IMR-90 (cell line): ENCODE results near the gene STAC3. TPM values are rescaled to one million over a fixed set of nuclear protein-coding genes. Genes with fewer than 3 reads are reported as not detected.

Source experiments
- ATAC-seq: fragments of 200-7000 bp; cut with Tn5 transposase; 2 replicates; pipeline ENCODE4 v1.9.1; 2020; ENCODE audit warnings: low read depth, mild to moderate bottlenecking, moderate library complexity
- BruUV-seq: library from RNA; stranded (reverse); fragments of 400-500 nt; replicated peaks from 2 replicates; lab custom pipeline; 2021; lab: Mats Ljungman, UMichigan
- CTCF ChIA-PET: fragments of 300-600 bp; formaldehyde crosslinking; extraction: SDS; loops from one replicate; lab custom pipeline; 2021; ENCODE audit warnings: antibody characterized with exemption; lab: Yijun Ruan, JAX
- POLR2A ChIA-PET: fragments of 300-600 bp; sonication (Branson Sonifier 250); formaldehyde crosslinking; loops from one replicate; lab custom pipeline; 2022; ENCODE audit warnings: antibody characterized with exemption; ENCODE audit not compliant: unreplicated experiment; lab: Charles Lee
- DNase-seq: peaks from one replicate; pipeline ENCODE4 v3.0.0; 2013
- H2AFZ ChIP-seq: replicated peaks from 2 replicates; pipeline ENCODE3; 2013; ENCODE audit warnings: low read length, mild to moderate bottlenecking; ENCODE audit not compliant: poor library complexity
- H2AK5ac ChIP-seq: 2 replicates; pipeline ENCODE4 v1.6.1; 2013; ENCODE audit warnings: low read depth, low read length, inconsistent platforms
- H2AK9ac ChIP-seq: replicated peaks from 2 replicates; pipeline ENCODE3; 2013; ENCODE audit warnings: mild to moderate bottlenecking, low read depth, low read length, moderate library complexity; ENCODE audit not compliant: poor library complexity
- H2BK120ac ChIP-seq: 2 replicates; pipeline ENCODE4 v1.6.1; 2013; ENCODE audit warnings: low read depth, low read length, inconsistent platforms
- H2BK15ac ChIP-seq: 3 replicates; pipeline ENCODE4 v1.6.1; 2013; ENCODE audit warnings: low read depth, low read length, inconsistent platforms
- H2BK20ac ChIP-seq: 2 replicates; pipeline ENCODE4 v1.6.1; 2013; ENCODE audit warnings: low read depth, mild to moderate bottlenecking, inconsistent platforms, low read length, moderate library complexity
- H2BK5ac ChIP-seq: 2 replicates; pipeline ENCODE4 v1.6.1; 2013; ENCODE audit warnings: mild to moderate bottlenecking, low read depth, low read length, inconsistent platforms; ENCODE audit not compliant: poor library complexity, severe bottlenecking
- H3K14ac ChIP-seq: replicated peaks from 2 replicates; pipeline ENCODE4 v1.6.1; 2013; ENCODE audit warnings: low read depth, low read length, inconsistent platforms
- H3K18ac ChIP-seq: 2 replicates; pipeline ENCODE4 v1.6.1; 2013; ENCODE audit warnings: low read depth, low read length, control low read depth
- H3K23ac ChIP-seq: 2 replicates; pipeline ENCODE4 v1.6.1; 2013; ENCODE audit warnings: low read depth, low read length, inconsistent platforms
- H3K27ac ChIP-seq: 2 replicates; pipeline ENCODE4 v1.5.1; 2013; ENCODE audit warnings: mild to moderate bottlenecking, control low read depth, low read length; ENCODE audit not compliant: insufficient read depth
- H3K27me3 ChIP-seq: 2 replicates; pipeline ENCODE4 v1.6.1; 2013; ENCODE audit warnings: low read length; ENCODE audit not compliant: control insufficient read depth, insufficient read depth
- H3K36me3 ChIP-seq: 2 replicates; pipeline ENCODE4 v1.6.1; 2013; ENCODE audit warnings: low read length, mixed read lengths; ENCODE audit not compliant: control insufficient read depth, insufficient read depth
- H3K4ac ChIP-seq: 2 replicates; pipeline ENCODE4 v1.6.1; 2013; ENCODE audit warnings: low read depth, low read length, inconsistent platforms
- H3K4me1 ChIP-seq: 2 replicates; pipeline ENCODE4 v1.6.1; 2013; ENCODE audit warnings: low read length, mixed read lengths; ENCODE audit not compliant: control insufficient read depth, insufficient read depth
- H3K4me2 ChIP-seq: 2 replicates; pipeline ENCODE4 v1.6.1; 2013; ENCODE audit warnings: low read depth, mild to moderate bottlenecking, control low read depth, low read length, moderate library complexity
- H3K4me3 ChIP-seq: 2 replicates; pipeline ENCODE4 v1.5.1; 2013; ENCODE audit warnings: low read depth, mild to moderate bottlenecking, control low read depth, low read length, moderate library complexity; ENCODE audit not compliant: insufficient read depth
- H3K56ac ChIP-seq: 2 replicates; pipeline ENCODE4 v1.6.1; 2013; ENCODE audit warnings: low read length, inconsistent platforms; ENCODE audit not compliant: insufficient read depth; ENCODE audit errors: extremely low read depth
- H3K79me1 ChIP-seq, 2 experiments: 2 replicates each; pipeline ENCODE4 v1.6.1; 2013; ENCODE audit warnings: low read length in 2 of 2, inconsistent platforms in 1 of 2, low read depth in 1 of 2
- H3K9ac ChIP-seq: 2 replicates; pipeline ENCODE4 v1.6.1; 2013; ENCODE audit warnings: low read depth, low read length, control low read depth
- H3K9me1 ChIP-seq: 2 replicates; pipeline ENCODE4 v1.6.1; 2013; ENCODE audit warnings: low read length, inconsistent platforms; ENCODE audit not compliant: insufficient read depth
- H3K9me3 ChIP-seq: 2 replicates; pipeline ENCODE4 v1.6.1; 2013; ENCODE audit warnings: low read length; ENCODE audit not compliant: control insufficient read depth, insufficient read depth
- H4K20me1 ChIP-seq: 2 replicates; pipeline ENCODE4 v1.6.1; 2013; ENCODE audit warnings: low read length, inconsistent platforms; ENCODE audit not compliant: insufficient read depth
- H4K5ac ChIP-seq: 2 replicates; pipeline ENCODE4 v1.6.1; 2013; ENCODE audit warnings: mild to moderate bottlenecking, low read depth, low read length, control low read depth
- H4K8ac ChIP-seq, 2 experiments: 2 replicates each; pipeline ENCODE4 v1.6.1; 2013; ENCODE audit warnings: low read depth in 2 of 2, low read length in 2 of 2, control low read depth in 1 of 2, inconsistent platforms in 1 of 2
- H4K91ac ChIP-seq: 2 replicates; pipeline ENCODE4 v1.6.1; 2013; ENCODE audit warnings: low read depth, low read length, inconsistent platforms; ENCODE audit not compliant: insufficient read depth
- CEBPB ChIP-seq: IDR thresholded peaks from 2 replicates; pipeline ENCODE4 v1.6.1; 2012; ENCODE audit warnings: low read depth, low read length, improper control_type of control experiment
- RCOR1 ChIP-seq: IDR thresholded peaks from 2 replicates; pipeline ENCODE4 v1.6.1; 2012; ENCODE audit warnings: mild to moderate bottlenecking, low read length, improper control_type of control experiment; ENCODE audit not compliant: insufficient replicate concordance
- WGBS, 2 experiments: methylation state at CpG; one replicate each; pipeline versions ENCODE4 v1.1.5 to v1.1.7; 2013; ENCODE audit warnings: missing lambda C conversion rate in 2 of 2; ENCODE audit not compliant: insufficient read length in 1 of 2; ENCODE audit errors: extremely low coverage in 2 of 2; 5-methylcytosine and 5-hydroxymethylcytosine counted together
- dilution Hi-C: fragments of 300-500 bp; cut with HindIII; formaldehyde crosslinking; loops from one replicate; pipeline ENCODE4 v1.14.3; 2018; ENCODE audit warnings: low sequenced_read_pairs; ENCODE audit not compliant: unreplicated experiment
- in situ Hi-C: fragments of 300-500 bp; cut with MboI; formaldehyde crosslinking; loops from 3 replicates; pipeline ENCODE4 v1.14.3; 2019; ENCODE audit warnings: low sequenced_read_pairs, inconsistent platforms, mixed read lengths
- intact Hi-C: fragments of 100-400 bp; cut with micrococcal nuclease; formaldehyde crosslinking; loops from 2 replicates; pipeline ENCODE4 v1.10.0; 2022
- polyA plus RNA-seq, 3 experiments: library from polyadenylated mRNA; depleted of rRNA; stranded (reverse); fragments of >200 nt; gene quantifications; 2 replicates each; pipeline ENCODE4 v1.2.3, GENCODE V29; 2012; ENCODE audit warnings: low replicate concordance in 1 of 3
- total RNA-seq: library from RNA; depleted of rRNA; stranded (reverse); fragments of >200 nt; gene quantifications from 2 replicates; pipeline ENCODE4 v1.2.3, GENCODE V29; 2012

STAC3 gene
- total and polyA plus RNA-seq, 2 of the 4 experiments (the other 2 are of a cell fraction), result 0.18 to 0.67 TPM

- H3K14ac ChIP-seq, result no peak overlapping the region
- H2BK120ac ChIP-seq, result no peak overlapping the region
- in situ Hi-C loops, result no loop called here
- no peak overlapping the region for H2AFZ ChIP-seq
- WGBS, 2 experiments, result 37% methylated on average over 20 of the region's 63 CpGs; no CpG with 5 or more reads in 1 of the 2 experiments
- no peak for TF ChIP-seq CEBPB
- no peak for TF ChIP-seq RCOR1
- no peak overlapping the region for H3K4me2 ChIP-seq
- no peak overlapping the region for H3K56ac ChIP-seq
- no peak overlapping the region for H2AK5ac ChIP-seq
- H3K9me3 ChIP-seq, result no peaks in the 10 kb centered on the region
- no peak overlapping the region for H2BK20ac ChIP-seq
- no peak overlapping the region for H2BK15ac ChIP-seq
- no peak overlapping the region for H4K91ac ChIP-seq
- no peak overlapping the region for H4K8ac ChIP-seq
- H2AK9ac ChIP-seq, result peak overlapping the region; percentile 11
- no peak overlapping the region for H4K5ac ChIP-seq
- H3K36me3 ChIP-seq, result peaks cover 20% of the 10 kb centered on the region
- no TSS peak for BruUV-seq
- peaks cover 0 to 22% of the 10 kb centered on the region in 2 experiments; a peak in 3 of 4 replicates for H3K79me1 ChIP-seq
- CTCF ChIA-PET, result interaction anchor here (1.2 to 5.8 kb wide), 3 partner anchors 9 to 24 kb away, joined by 5 to 47 read pairs (median 25); partner anchors contain the start of gene SHMT2
- peaks cover 6% of the 10 kb centered on the region; the same call in 1 of the 2 replicates for H3K27me3 ChIP-seq
- H3K27ac ChIP-seq, result no peak overlapping the region
- H3K9me1 ChIP-seq, result peaks cover 7% of the 10 kb centered on the region; the same call in 1 of the 2 replicates
- DNase-seq (no peak), ATAC-seq (no peak)
- H3K4me3 ChIP-seq, result no peak overlapping the region
- no peak overlapping the region for H3K18ac ChIP-seq
- peaks cover 41% of the 10 kb centered on the region; the same call in 1 of the 2 replicates for H4K20me1 ChIP-seq
- no peak overlapping the region for H3K4ac ChIP-seq
- dilution Hi-C loops, result no loop called here
- peaks cover 17% of the 10 kb centered on the region for H3K4me1 ChIP-seq
- H3K9ac ChIP-seq, result no peak overlapping the region
- H3K23ac ChIP-seq, result no peak overlapping the region
- POLR2A ChIA-PET, result interaction anchor here (1.9 kb wide), 1 partner anchor 8 kb away, joined by 7 read pairs; the partner anchor contains the start of gene SHMT2
- no peak overlapping the region for H2BK5ac ChIP-seq
- intact Hi-C loops, result loop anchor here (5.0 kb wide), 1 partner anchor 171 kb away; no protein-coding TSS in a partner anchor
Measured at GRCh38 chr12:57237932-57238853, 12.8 kb downstream of the STAC3 start.
